ENCODE results near the gene ZBED1. TPM values are rescaled to one million over a fixed set of nuclear protein-coding genes. Genes with fewer than 3 reads are reported as not detected.
"Not testable (repeated sequence)": the region's sequence is repeated elsewhere in the genome, so short reads cannot be mapped to it uniquely, and the experiment has no call there.

Gene ZBED1
- total RNA-seq, 2 experiments from 2014 or later, result 15.8 to 16.1 TPM

GRCh38 chrX:2462074-2462473, 38.7 kb downstream of the ZBED1 start:
- ATAC-seq (ENCODE audit: poor library complexity), result no peak
- Histone ChIP-seq H3K36me3 (ENCODE audit: insufficient read depth, low read length) (no peaks in the 10 kb centered on the region), H3K27ac (ENCODE audit: low read depth in 1 of 2, low read length in 2 of 2) (no peak overlapping the region), H3K4me3 (ENCODE audit: low read length) (no peak overlapping the region), H3K9me3 (ENCODE audit: control insufficient read depth in 1 of 2, insufficient read depth in 1 of 2, low read length in 2 of 2) (no peaks in the 10 kb centered on the region), H3K4me1 (ENCODE audit: insufficient read depth, low read length) (no peaks in the 10 kb centered on the region), H3K27me3 (ENCODE audit: control insufficient read depth in 1 of 2, insufficient read depth in 2 of 2, low read length in 2 of 2) (no peaks in the 10 kb centered on the region)
- no peak overlapping the region for H3K27ac Mint-ChIP-seq
- peaks cover 4% of the 10 kb centered on the region for H3K4me1 Mint-ChIP-seq (ENCODE audit: low read depth)
- H3K4me3 Mint-ChIP-seq, result no peak overlapping the region
- POLR2A ChIA-PET, result no interaction called here
- intact Hi-C loops (cut with DNase I, micrococcal nuclease), result no loop called here
- no peak for TF ChIP-seq CTCF (IDR thresholded peaks at IDR 0.05)
- H3K9me3 Mint-ChIP-seq, result no peaks in the 10 kb centered on the region
- CTCF ChIA-PET, result no interaction called here
- H3K27me3 Mint-ChIP-seq, result no peaks in the 10 kb centered on the region
- peaks cover 8% of the 10 kb centered on the region for H3K36me3 Mint-ChIP-seq (ENCODE audit: low read depth)
- DNase-seq, result no peak

- POLR2A ChIA-PET, result no interaction called here
- H3K4me3 ChIP-seq (ENCODE audit: low read length), result no peak overlapping the region
- Mint-ChIP-seq H3K36me3 (ENCODE audit: low read depth) (peaks cover 8% of the 10 kb centered on the region), H3K9me3 (no peaks in the 10 kb centered on the region), H3K4me1 (ENCODE audit: low read depth) (peaks cover 6% of the 10 kb centered on the region), H3K4me3 (no peak overlapping the region), H3K27me3 (no peaks in the 10 kb centered on the region), H3K27ac (no peak overlapping the region)
- no peaks in the 10 kb centered on the region for H3K4me1 ChIP-seq (ENCODE audit: insufficient read depth, low read length)
- intact Hi-C loops (cut with DNase I, micrococcal nuclease), result no loop called here
- H3K27me3 ChIP-seq (ENCODE audit: control insufficient read depth in 1 of 2, insufficient read depth in 2 of 2, low read length in 2 of 2), result no peaks in the 10 kb centered on the region
- DNase-seq (no peak), ATAC-seq (ENCODE audit: poor library complexity) (no peak)
- H3K27ac ChIP-seq (ENCODE audit: low read depth in 1 of 2, low read length in 2 of 2), result no peak overlapping the region
- TF ChIP-seq CTCF (IDR thresholded peaks at IDR 0.05), result no peak
- CTCF ChIA-PET, result no interaction called here
- H3K9me3 ChIP-seq (ENCODE audit: control insufficient read depth in 1 of 2, insufficient read depth in 1 of 2, low read length in 2 of 2), result no peaks in the 10 kb centered on the region
- H3K36me3 ChIP-seq (ENCODE audit: insufficient read depth, low read length), result no peaks in the 10 kb centered on the region
These were observed 39.1 kb downstream of the ZBED1 start for GRCh38 chrX:2461711-2462016.

- H3K4me3 ChIP-seq (ENCODE audit: low read length); H3K9me3 Mint-ChIP-seq; H3K27ac ChIP-seq (ENCODE audit: low read depth in 1 of 2, low read length in 2 of 2); DNase-seq; H3K4me3 Mint-ChIP-seq; H3K9me3 ChIP-seq (ENCODE audit: control insufficient read depth in 1 of 2, insufficient read depth in 1 of 2, low read length in 2 of 2); CTCF ChIA-PET; ATAC-seq (ENCODE audit: poor library complexity); H3K27me3 ChIP-seq (ENCODE audit: control insufficient read depth in 1 of 2, insufficient read depth in 2 of 2, low read length in 2 of 2); H3K36me3 ChIP-seq (ENCODE audit: insufficient read depth, low read length); H3K27ac Mint-ChIP-seq; intact Hi-C loops (cut with DNase I, micrococcal nuclease); POLR2A ChIA-PET; H3K27me3 Mint-ChIP-seq; H3K4me1 ChIP-seq (ENCODE audit: insufficient read depth, low read length): not testable (repeated sequence)
- peaks cover 12% of the 10 kb centered on the region for H3K4me1 Mint-ChIP-seq (ENCODE audit: low read depth)
- H3K36me3 Mint-ChIP-seq (ENCODE audit: low read depth), result peaks cover 11% of the 10 kb centered on the region
These were observed 39.7 kb downstream of the ZBED1 start for GRCh38 chrX:2460821-2461710.

- H3K4me3 ChIP-seq (ENCODE audit: low read length); H3K9me3 ChIP-seq (ENCODE audit: control insufficient read depth in 1 of 2, insufficient read depth in 1 of 2, low read length in 2 of 2); H3K27ac ChIP-seq (ENCODE audit: low read depth in 1 of 2, low read length in 2 of 2); H3K27ac Mint-ChIP-seq; H3K9me3 Mint-ChIP-seq; ATAC-seq (ENCODE audit: poor library complexity); DNase-seq; intact Hi-C loops (cut with DNase I, micrococcal nuclease); CTCF ChIA-PET; H3K27me3 ChIP-seq (ENCODE audit: control insufficient read depth in 1 of 2, insufficient read depth in 2 of 2, low read length in 2 of 2); POLR2A ChIA-PET; H3K4me3 Mint-ChIP-seq; H3K36me3 ChIP-seq (ENCODE audit: insufficient read depth, low read length); H3K27me3 Mint-ChIP-seq; H3K4me1 ChIP-seq (ENCODE audit: insufficient read depth, low read length): not testable (repeated sequence)
- peaks cover 14% of the 10 kb centered on the region for H3K36me3 Mint-ChIP-seq (ENCODE audit: low read depth)
- peaks cover 15% of the 10 kb centered on the region for H3K4me1 Mint-ChIP-seq (ENCODE audit: low read depth)
These were observed 40.7 kb downstream of the ZBED1 start for GRCh38 chrX:2460048-2460447.
